Prostate gland (tissue), 2 donors: ENCODE data around the gene NRAP. TPM values are rescaled to one million over a fixed set of nuclear protein-coding genes. Genes with fewer than 3 reads are reported as not detected.
A peak's percentile ranks its signal among the peaks of the same experiment; 100 is the strongest.

Experiments used
- DNase-seq: peaks from one replicate; pipeline ENCODE4 v3.0.0-alpha.2; 2019; ENCODE audit warnings: low spot score
- H3K27ac ChIP-seq, 2 donors: fragments of 200-600 bp; sonication (generic); 2 replicates each; pipeline ENCODE4 v1.5.1; 2017 to 2019
- H3K27me3 ChIP-seq: fragments of 200-600 bp; sonication (generic); replicated peaks from 2 replicates; pipeline ENCODE4 v1.5.1; 2019; ENCODE audit not compliant: insufficient read depth
- H3K36me3 ChIP-seq, 2 donors: fragments of 200-600 bp; sonication (generic); 1 replicate in 1 of 2; 2 replicates in 1 of 2; pipeline versions ENCODE4 v1.5.1 to v1.8.1; 2017 to 2019
- H3K4me1 ChIP-seq: fragments of 200-600 bp; sonication (generic); replicated peaks from 2 replicates; pipeline ENCODE4 v1.5.1; 2019
- H3K4me3 ChIP-seq, 2 donors: fragments of 200-600 bp; sonication (generic); 2 replicates each; pipeline ENCODE4 v1.5.1; 2017 to 2019
- H3K9me3 ChIP-seq: fragments of 200-600 bp; sonication (generic); 2 replicates; pipeline ENCODE4 v1.5.1; 2017
- POLR2A ChIP-seq: fragments of 450-650 bp; IDR thresholded peaks from one replicate; pipeline ENCODE4 v1.6.1; 2016; ENCODE audit warnings: antibody characterized with exemption, mild to moderate bottlenecking
- POLR2AphosphoS5 ChIP-seq: sonication (generic); formaldehyde crosslinking; IDR thresholded peaks from one replicate; pipeline ENCODE4 v1.6.1; 2017; ENCODE audit warnings: antibody characterized with exemption
- WGBS: methylation state at CpG from one replicate; pipeline ENCODE4 v1.1.5; 2018; 5-methylcytosine and 5-hydroxymethylcytosine counted together
- intact Hi-C: fragments of 100-400 bp; cut with DNase I; formaldehyde crosslinking; loops from one replicate; pipeline ENCODE4 v1.14.2; 2022
- total RNA-seq, 2 donors: library from RNA; depleted of rRNA; stranded (reverse); fragments of >200 nt; gene quantifications; one replicate each; pipeline ENCODE4 v1.1.0, GENCODE V29; 2016
- TF ChIP-seq, protein P1 (sequence below), 4 experiments: fragments of 200-600 bp in 2 of 4; fragments of 450-650 bp in 2 of 4; sonication (generic) in 2 of 4; IDR thresholded peaks; 1 replicate in 3 of 4; 2 replicates in 1 of 4; pipeline ENCODE4 v1.5.1; 2016 to 2019; ENCODE audit warnings: antibody characterized with exemption in 4 of 4, mild to moderate bottlenecking in 2 of 4, moderate library complexity in 2 of 4

The NRAP gene
- total RNA-seq, 2 donors from 2014 or later, result 0.85 to 11.2 TPM

DNA sequence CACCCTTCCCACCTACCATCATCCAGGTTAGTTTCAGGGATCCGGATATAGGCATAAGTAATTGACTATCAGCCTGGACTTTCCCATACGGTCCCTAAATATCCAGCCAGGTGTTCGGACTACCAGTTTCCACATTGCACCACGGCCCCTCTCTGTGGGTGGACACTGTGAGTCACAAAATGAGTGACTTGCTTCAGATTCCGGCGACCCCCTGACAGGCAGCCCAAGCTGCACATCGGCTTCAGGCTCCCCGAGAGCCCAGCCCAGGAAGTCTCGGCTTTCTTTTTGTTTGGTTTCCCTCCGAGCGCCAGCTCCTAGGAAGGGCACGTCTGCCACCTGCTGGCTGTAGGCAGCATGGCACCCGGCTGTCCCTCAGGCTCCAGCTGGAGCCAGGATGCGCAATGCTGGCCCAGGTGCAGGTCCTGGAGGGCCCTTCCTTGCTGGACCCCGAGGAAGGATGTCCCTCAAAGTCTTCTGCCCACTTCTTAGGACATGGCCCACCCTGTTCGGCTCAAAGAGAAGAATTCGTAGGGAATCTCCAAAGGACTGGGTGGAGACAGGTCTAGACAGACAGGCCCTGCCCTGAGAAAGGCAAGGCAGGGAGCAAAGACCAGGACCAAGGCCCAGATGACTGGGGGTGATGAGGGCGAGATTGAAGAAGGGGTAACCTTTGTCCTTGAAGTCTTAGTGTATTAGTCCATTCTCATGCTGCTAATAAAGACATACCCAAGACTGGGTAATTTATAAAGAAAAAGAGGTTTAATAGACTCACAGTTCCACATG lies 100.3 kb downstream of the NRAP start:
- intact Hi-C loops, result loop anchor here (5.0 kb wide), 1 partner anchor 1086 kb away; no protein-coding TSS in a partner anchor
- peak; percentile 70 for DNase-seq
- Histone ChIP-seq H3K4me1 (no peaks in the 10 kb centered on the region), H3K27me3 (no peaks in the 10 kb centered on the region), H3K27ac (no peak overlapping the region), H3K4me3 (peak overlapping the region; percentile 16 to 28), H3K36me3 (no peaks in the 10 kb centered on the region), H3K9me3 (no peaks in the 10 kb centered on the region)
- peak; percentile 59 for TF ChIP-seq POLR2AphosphoS5
- TF ChIP-seq, protein P1, sequence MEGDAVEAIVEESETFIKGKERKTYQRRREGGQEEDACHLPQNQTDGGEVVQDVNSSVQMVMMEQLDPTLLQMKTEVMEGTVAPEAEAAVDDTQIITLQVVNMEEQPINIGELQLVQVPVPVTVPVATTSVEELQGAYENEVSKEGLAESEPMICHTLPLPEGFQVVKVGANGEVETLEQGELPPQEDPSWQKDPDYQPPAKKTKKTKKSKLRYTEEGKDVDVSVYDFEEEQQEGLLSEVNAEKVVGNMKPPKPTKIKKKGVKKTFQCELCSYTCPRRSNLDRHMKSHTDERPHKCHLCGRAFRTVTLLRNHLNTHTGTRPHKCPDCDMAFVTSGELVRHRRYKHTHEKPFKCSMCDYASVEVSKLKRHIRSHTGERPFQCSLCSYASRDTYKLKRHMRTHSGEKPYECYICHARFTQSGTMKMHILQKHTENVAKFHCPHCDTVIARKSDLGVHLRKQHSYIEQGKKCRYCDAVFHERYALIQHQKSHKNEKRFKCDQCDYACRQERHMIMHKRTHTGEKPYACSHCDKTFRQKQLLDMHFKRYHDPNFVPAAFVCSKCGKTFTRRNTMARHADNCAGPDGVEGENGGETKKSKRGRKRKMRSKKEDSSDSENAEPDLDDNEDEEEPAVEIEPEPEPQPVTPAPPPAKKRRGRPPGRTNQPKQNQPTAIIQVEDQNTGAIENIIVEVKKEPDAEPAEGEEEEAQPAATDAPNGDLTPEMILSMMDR (IDR thresholded peaks at IDR 0.05), result peak; percentile 88 to 97 (median 92)
- TF ChIP-seq POLR2A, result no peak
- 11% methylated on average over 18 of the region's 18 CpGs for WGBS

GRCh38 chr10:113562704-113563103 lies 101.1 kb downstream of the NRAP start:
- no peak overlapping the region for H3K4me3 ChIP-seq
- no peaks in the 10 kb centered on the region for H3K4me1 ChIP-seq
- no peaks in the 10 kb centered on the region for H3K9me3 ChIP-seq
- intact Hi-C loops, result loop anchor here (5.0 kb wide), 1 partner anchor 1085 kb away; no protein-coding TSS in a partner anchor
- WGBS, result 89% methylated on average over 5 of the region's 5 CpGs
- TF ChIP-seq, protein P1 (IDR thresholded peaks at IDR 0.05), result no peak
- TF ChIP-seq POLR2A (no peak), POLR2AphosphoS5 (no peak)
- H3K27ac ChIP-seq, result no peak overlapping the region
- no peaks in the 10 kb centered on the region for H3K27me3 ChIP-seq
- no peak for DNase-seq
- no peaks in the 10 kb centered on the region for H3K36me3 ChIP-seq

GRCh38 chr10:113562069-113562468 lies 101.8 kb downstream of the NRAP start:
- Histone ChIP-seq H3K4me3 (no peak overlapping the region), H3K27ac (no peak overlapping the region), H3K36me3 (no peaks in the 10 kb centered on the region), H3K9me3 (no peaks in the 10 kb centered on the region), H3K4me1 (no peaks in the 10 kb centered on the region), H3K27me3 (no peaks in the 10 kb centered on the region)
- WGBS, result 94% methylated on average over 6 of the region's 6 CpGs
- no peak for DNase-seq
- TF ChIP-seq, protein P1 (IDR thresholded peaks at IDR 0.05), result no peak
- no peak for TF ChIP-seq POLR2A
- TF ChIP-seq POLR2AphosphoS5, result no peak
- intact Hi-C loops, result loop anchor here (5.0 kb wide), 1 partner anchor 1085 kb away; no protein-coding TSS in a partner anchor

DNA sequence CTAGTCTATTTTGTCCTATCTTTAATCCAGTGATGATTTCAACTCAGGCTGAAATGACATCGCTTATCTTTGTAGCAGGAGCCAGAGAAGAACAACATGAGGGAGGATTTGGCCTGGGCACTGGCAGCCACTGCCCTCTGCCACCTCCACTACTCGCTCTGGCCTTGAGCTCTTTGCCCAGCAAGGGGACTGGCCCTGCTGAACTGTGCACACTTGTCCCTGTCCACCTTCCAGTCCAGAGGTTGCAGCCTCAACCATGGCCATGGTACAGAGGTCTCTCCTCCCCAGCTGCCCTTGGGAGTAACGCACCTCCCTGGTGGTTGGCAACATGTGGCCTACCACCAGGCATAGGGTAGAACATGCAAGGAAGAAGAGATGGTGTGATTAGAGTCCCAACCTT lies 102.6 kb downstream of the NRAP start:
- Histone ChIP-seq H3K4me1 (no peaks in the 10 kb centered on the region), H3K27ac (no peak overlapping the region), H3K4me3 (no peak overlapping the region), H3K27me3 (no peaks in the 10 kb centered on the region), H3K9me3 (no peaks in the 10 kb centered on the region), H3K36me3 (no peaks in the 10 kb centered on the region)
- no peak for DNase-seq
- intact Hi-C loops, result loop anchor here (5.0 kb wide), 1 partner anchor 1084 kb away; no protein-coding TSS in a partner anchor
- 97% methylated on average over 3 of the region's 3 CpGs for WGBS
- TF ChIP-seq, protein P1 (IDR thresholded peaks at IDR 0.05), result no peak
- TF ChIP-seq POLR2A (no peak), POLR2AphosphoS5 (no peak)
